Effector memory CD4-positive, alpha-beta T cell (primary cell): Measurements from ENCODE around the gene FBXO2.
"Not testable (repeated sequence)": the region's sequence is repeated elsewhere in the genome, so short reads cannot be mapped to it uniquely, and the experiment has no call there.

ENCODE experiments used
- DNase-seq, 3 donors: peaks; one replicate each; pipeline ENCODE4 v3.0.0-alpha.2; 2020
- H3K27ac ChIP-seq: 2 replicates; pipeline ENCODE4 v1.7.0; 2013; ENCODE audit warnings: mild to moderate bottlenecking, low read length, moderate library complexity; ENCODE audit not compliant: insufficient read depth, poor library complexity, severe bottlenecking
- H3K27me3 ChIP-seq: replicated peaks from 2 replicates; pipeline ENCODE4 v1.7.0; 2013; ENCODE audit warnings: mild to moderate bottlenecking, low read length; ENCODE audit not compliant: insufficient read depth, control insufficient read depth, poor library complexity, severe bottlenecking
- H3K36me3 ChIP-seq: 2 replicates; pipeline ENCODE4 v1.7.0; 2013; ENCODE audit warnings: mild to moderate bottlenecking, low read length, moderate library complexity; ENCODE audit not compliant: control insufficient read depth, insufficient read depth
- H3K4me1 ChIP-seq: 2 replicates; pipeline ENCODE4 v1.7.0; 2013; ENCODE audit warnings: low read length, mild to moderate bottlenecking; ENCODE audit not compliant: control insufficient read depth, insufficient read depth, poor library complexity, severe bottlenecking
- H3K4me3 ChIP-seq: 2 replicates; pipeline ENCODE4 v1.7.0; 2013; ENCODE audit warnings: low read length, low read depth, mild to moderate bottlenecking; ENCODE audit not compliant: insufficient read depth, poor library complexity, severe bottlenecking
- H3K9me3 ChIP-seq: 2 replicates; pipeline ENCODE4 v1.7.0; 2013; ENCODE audit warnings: mild to moderate bottlenecking, low read length, moderate library complexity; ENCODE audit not compliant: control insufficient read depth

Gene FBXO2

DNA sequence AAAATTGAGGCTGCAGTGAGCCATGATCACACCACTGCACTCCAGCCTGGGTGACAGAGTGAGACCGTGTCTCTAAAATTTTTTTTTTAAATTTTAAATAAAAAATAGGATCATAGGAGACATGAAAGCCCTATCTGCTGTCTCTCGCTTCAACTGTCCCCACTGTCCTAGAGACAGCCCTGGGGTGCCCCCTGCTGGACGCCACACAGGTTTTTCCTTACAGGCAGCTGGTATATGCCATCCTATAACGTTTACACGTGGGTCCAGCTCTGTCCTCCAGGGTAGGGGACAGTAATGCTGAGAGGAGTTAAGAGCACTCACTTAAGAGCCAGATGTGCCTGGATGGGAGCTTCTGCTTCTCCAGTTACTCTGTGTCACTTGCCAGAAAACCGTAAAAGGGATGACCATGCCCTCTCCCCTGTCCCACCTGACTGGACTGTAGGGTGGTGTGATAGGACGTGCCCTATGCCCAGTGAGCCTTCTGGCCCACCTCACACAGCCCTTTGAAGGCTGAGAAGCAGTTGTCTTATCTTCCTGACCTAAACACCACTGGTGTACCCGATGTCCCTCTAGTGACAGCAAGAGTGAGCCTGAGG is 8.5 kb downstream of the FBXO2 start:
- H3K27me3 ChIP-seq: no peaks in the 10 kb centered on the region
- no peak overlapping the region for H3K4me3 ChIP-seq
- DNase-seq: peak; percentile 48 to 65 (median 55)
- H3K27ac ChIP-seq: no peak overlapping the region
- peaks cover 15% of the 10 kb centered on the region for H3K4me1 ChIP-seq
- H3K36me3 ChIP-seq: no peaks in the 10 kb centered on the region
- no peaks in the 10 kb centered on the region for H3K9me3 ChIP-seq

DNA sequence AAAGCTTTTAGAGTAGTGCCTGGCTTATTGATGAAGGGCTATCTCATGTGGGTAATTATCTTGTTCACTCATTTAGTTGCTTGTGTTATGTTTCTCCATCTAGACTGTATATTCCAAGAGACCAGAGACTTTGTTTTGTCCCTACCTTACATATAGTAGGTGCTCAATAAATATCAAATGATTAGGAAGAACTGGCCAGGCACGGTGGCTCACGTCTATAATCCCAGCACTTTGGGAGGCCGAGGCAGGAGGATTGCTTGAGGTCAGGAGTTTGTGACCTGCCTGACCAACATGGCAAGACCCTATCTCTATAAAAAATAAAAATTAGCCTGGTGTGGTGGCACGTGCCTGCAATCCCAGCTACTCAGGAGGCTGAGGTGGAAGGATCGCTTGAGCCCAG is 9.0 kb downstream of the FBXO2 start:
- H3K4me1 ChIP-seq: peaks cover 10% of the 10 kb centered on the region
- no peaks in the 10 kb centered on the region for H3K36me3 ChIP-seq
- no peaks in the 10 kb centered on the region for H3K27me3 ChIP-seq
- DNase-seq: no peak
- no peak overlapping the region for H3K27ac ChIP-seq
- H3K4me3 ChIP-seq: no peak overlapping the region
- no peaks in the 10 kb centered on the region for H3K9me3 ChIP-seq

DNA sequence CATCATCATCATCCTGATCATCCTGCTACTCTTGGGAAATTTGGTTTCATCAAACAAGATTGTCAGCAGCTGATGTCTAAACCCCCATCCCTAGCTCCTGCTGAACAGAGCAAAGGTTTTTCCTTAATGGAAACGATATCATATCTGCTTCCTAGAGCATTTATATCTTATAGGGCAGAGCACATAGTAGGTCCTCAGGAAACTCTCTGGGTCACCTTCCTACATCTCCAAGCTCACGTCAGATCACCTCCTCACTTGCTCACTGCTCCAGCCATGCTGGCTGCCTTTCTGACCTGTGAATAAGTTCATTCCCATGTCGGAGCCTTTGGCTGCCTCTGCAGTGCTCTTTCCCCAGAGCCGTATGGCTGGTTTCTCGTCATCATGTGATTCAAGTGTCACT is 10.4 kb downstream of the FBXO2 start:
- H3K36me3 ChIP-seq: no peaks in the 10 kb centered on the region
- no peak overlapping the region for H3K27ac ChIP-seq
- no peaks in the 10 kb centered on the region for H3K27me3 ChIP-seq
- no peaks in the 10 kb centered on the region for H3K9me3 ChIP-seq
- H3K4me1 ChIP-seq: no peaks in the 10 kb centered on the region
- DNase-seq: no peak
- no peak overlapping the region for H3K4me3 ChIP-seq

DNA sequence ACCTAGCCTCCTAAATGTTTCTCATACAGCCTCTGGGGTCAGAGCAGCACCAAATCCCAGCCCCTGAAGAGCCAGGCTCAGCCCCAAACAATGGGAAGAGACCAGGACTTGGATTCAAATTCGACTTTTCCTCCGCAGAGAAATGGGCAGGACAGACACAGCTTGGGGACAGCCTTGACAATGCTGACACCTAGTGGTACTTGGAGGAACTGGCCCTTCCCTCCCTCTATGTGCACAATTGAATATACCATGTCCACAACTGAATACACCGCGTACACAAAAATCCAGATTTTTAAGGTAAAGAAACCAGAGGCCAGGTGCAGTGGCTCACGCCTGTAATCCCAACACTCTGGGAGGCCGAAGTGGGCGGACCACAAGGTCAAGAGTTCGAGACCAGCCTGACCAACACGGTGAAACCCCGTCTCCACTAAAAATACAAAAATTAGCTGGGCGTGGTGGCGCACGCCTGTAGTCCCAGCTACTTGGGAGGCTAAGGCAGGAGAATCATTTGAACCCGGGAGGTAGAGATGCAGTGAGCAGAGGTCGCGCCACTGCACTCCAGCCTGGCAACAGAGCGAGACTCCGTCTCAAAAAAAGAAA is 11.7 kb downstream of the FBXO2 start:
- not testable (repeated sequence) for H3K36me3 ChIP-seq, H3K4me3 ChIP-seq, H3K9me3 ChIP-seq, H3K27ac ChIP-seq, H3K27me3 ChIP-seq, H3K4me1 ChIP-seq
- peak; percentile 38 to 61 (median 43) for DNase-seq

DNA sequence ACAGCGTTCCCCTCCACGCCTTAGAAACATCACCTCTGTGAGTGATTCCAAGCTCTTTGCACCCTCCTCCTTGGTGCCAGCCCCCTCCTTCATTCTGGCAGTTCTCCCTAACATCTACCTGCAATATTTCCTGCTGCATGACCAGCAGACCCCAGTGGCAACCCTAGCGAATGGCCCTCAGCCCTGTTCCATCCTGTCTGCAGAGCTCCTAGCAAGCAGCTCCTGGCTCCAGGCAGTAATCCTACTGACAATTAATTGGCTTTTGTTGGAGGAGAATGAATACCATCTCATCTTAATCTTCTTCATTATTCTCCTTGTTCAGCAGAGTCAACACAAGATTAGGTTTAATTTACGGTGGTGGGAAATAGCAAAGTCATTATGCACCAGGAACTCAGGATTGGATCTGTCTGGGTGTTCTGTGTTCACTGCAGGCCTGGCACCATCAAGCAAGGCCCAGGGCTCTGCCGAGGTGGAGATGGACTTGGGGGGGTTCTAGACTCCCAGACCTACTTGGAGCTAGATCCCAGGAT is 12.4 kb downstream of the FBXO2 start:
- H3K4me3 ChIP-seq: no peak overlapping the region

DNA sequence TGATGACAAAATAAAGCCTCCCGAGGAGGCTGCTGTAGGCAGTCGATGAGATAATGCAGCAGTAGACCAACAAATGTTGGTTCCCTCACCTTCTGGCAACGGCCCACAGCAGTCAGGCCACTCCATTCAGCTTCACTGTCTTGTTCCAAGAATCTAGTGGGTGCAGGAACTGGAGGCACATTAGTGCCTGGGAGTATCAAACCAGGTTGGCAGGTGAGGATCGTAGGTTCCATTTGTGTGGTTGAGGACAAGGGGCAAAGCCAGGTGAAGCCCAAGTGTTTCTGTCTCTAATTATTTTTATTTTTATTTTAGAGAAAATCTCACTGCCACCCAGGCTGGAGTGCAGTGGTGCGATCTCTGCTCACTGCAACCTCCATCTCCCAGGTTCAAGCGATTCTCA is 13.3 kb downstream of the FBXO2 start:
- Histone ChIP-seq H3K4me3 (no peak overlapping the region), H3K9me3 (no peaks in the 10 kb centered on the region), H3K27me3 (no peaks in the 10 kb centered on the region), H3K36me3 (no peaks in the 10 kb centered on the region), H3K4me1 (no peaks in the 10 kb centered on the region), H3K27ac (no peak overlapping the region)
- no peak for DNase-seq

More for the DNA sequence above, 12.4 kb downstream of the FBXO2 start:
- H3K4me1 ChIP-seq: no peaks in the 10 kb centered on the region
- no peak for DNase-seq
- no peaks in the 10 kb centered on the region for H3K36me3 ChIP-seq
- H3K27me3 ChIP-seq: no peaks in the 10 kb centered on the region
- H3K9me3 ChIP-seq: no peaks in the 10 kb centered on the region
- H3K27ac ChIP-seq: no peak overlapping the region

DNA sequence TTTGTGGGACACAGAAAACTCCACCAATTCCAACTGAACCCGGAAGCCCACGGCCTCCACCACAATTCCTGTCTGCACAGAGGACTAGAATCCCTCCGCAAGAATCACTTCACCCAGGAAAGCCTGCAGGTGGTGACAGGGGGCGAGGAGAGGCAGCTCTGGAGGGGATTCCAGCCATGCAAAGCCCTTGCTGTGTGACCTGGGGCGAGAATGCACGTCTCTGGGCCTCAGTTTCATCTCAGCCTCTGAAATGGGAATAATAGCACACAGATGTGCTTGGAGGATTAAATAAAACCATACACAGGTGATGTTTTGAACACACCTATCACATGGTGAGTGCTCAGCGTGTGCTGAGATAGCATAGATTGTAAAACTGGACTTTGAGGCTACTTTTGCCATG is 14.1 kb downstream of the FBXO2 start:
- Histone ChIP-seq H3K27ac (no peak overlapping the region), H3K4me3 (no peak overlapping the region), H3K36me3 (no peaks in the 10 kb centered on the region), H3K9me3 (no peaks in the 10 kb centered on the region), H3K4me1 (no peaks in the 10 kb centered on the region), H3K27me3 (no peaks in the 10 kb centered on the region)
- DNase-seq: no peak

DNA sequence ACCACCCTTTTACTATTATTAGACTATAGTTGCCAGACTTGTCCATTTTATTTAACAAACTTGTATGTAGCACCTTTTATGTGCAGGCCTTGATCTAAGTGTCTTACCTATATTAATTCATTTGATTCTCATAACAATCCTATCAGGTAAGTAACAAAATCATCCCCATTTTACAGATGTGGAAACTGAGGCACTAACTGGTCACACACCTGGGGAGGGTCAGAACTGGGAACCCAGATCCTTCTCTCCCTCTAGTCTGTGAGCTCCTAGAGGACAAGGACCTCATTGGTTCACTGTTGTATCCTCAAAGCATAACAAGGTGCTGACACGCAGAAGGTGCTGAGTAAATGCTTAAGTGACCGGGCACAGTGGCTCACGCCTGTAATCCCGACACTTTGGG is 14.9 kb downstream of the FBXO2 start:
- no peaks in the 10 kb centered on the region for H3K27me3 ChIP-seq
- H3K36me3 ChIP-seq: no peaks in the 10 kb centered on the region
- no peaks in the 10 kb centered on the region for H3K4me1 ChIP-seq
- DNase-seq: no peak
- H3K4me3 ChIP-seq: no peak overlapping the region
- H3K27ac ChIP-seq: no peak overlapping the region
- no peaks in the 10 kb centered on the region for H3K9me3 ChIP-seq

DNA sequence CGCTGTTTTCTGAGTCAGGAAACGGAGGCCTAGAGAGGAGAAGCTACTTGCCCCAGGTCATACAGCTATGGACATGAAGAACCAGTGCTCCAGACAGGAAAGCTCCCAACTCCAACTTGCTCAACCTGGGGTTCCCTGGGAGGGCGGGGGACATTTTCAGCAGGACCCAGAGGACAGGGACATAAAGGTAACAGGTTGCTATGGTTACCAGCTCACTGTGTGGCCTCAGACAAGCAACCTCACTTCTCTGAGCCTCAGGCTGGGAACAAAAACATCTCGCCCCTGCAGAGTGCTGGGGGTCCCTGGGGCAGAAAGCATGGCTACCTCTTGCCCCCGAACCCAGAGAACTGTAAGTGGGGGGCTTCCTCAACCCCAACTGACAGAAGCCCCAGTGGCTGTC is 16.1 kb downstream of the FBXO2 start:
- no peak for DNase-seq
- no peaks in the 10 kb centered on the region for H3K9me3 ChIP-seq
- H3K36me3 ChIP-seq: no peaks in the 10 kb centered on the region
- no peak overlapping the region for H3K4me3 ChIP-seq
- H3K27ac ChIP-seq: no peak overlapping the region
- no peaks in the 10 kb centered on the region for H3K4me1 ChIP-seq
- no peaks in the 10 kb centered on the region for H3K27me3 ChIP-seq

DNA sequence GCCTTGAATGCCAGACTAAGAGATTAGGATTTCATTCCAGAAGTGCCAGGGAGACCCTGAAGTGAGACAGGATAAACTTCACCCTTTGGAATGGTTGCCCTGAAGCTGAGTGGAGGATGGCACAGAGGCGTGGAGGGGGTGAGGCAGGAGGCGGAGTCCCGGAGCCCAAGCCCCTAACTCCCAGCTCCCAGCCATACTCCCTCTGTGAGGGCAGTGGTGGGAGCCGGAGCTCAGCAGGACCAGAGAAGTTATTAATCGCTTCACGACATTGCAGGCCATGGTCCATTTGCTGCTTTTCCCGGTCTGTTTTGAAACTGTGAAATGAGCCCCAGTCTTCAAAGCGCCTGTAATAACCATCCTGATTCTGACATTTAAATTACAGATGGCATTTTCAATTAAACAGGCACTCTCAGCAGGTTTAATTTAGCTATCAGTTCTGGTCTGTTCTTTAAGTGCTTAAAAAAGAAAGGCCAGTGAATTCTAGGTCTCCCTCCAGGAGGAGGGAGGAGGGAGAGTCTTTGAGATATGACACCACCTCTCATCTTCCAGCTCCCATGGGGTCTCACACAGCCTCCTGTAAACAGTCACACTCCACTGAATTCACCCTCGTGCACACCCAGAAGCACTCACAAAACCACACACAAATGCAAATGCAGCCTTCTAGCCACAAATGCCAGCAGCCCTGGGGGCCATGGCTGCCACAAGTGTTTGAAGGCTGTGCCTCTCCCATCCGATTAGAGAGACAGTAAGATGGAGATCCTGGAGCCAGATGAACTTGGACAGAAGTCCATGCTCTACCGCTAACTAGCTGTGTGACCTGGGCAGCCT is 19.6 kb downstream of the FBXO2 start:
- Histone ChIP-seq H3K27ac (no peak overlapping the region), H3K36me3 (no peaks in the 10 kb centered on the region), H3K9me3 (no peaks in the 10 kb centered on the region), H3K4me1 (no peaks in the 10 kb centered on the region), H3K27me3 (no peaks in the 10 kb centered on the region), H3K4me3 (no peak overlapping the region)
- DNase-seq: no peak
